B cell (primary cell): ENCODE results near the gene FHL1. TPM values are rescaled to one million over a fixed set of nuclear protein-coding genes. Genes with fewer than 3 reads are reported as not detected.

ENCODE experiments used
- ATAC-seq: fragments of 200-7000 bp; cut with Tn5 transposase; one replicate; pipeline ENCODE4 v1.10.0; 2021; ENCODE audit warnings: low read depth, mild to moderate bottlenecking, moderate number of reproducible peaks, moderate library complexity
- CTCF ChIA-PET: fragments of 350-600 bp; sonication (Branson Sonifier 250); formaldehyde crosslinking; loops from one replicate; lab custom pipeline; 2021; ENCODE audit warnings: antibody characterized with exemption, inconsistent platforms; lab: Charles Lee
- POLR2A ChIA-PET: fragments of 350-600 bp; sonication (Branson Sonifier 250); formaldehyde crosslinking; loops from one replicate; lab custom pipeline; 2021; ENCODE audit warnings: antibody characterized with exemption; lab: Charles Lee
- DNase-seq: peaks from one replicate; pipeline ENCODE4 v3.0.0; 2013
- H2AFZ ChIP-seq: 2 replicates; pipeline ENCODE4 v1.6.1; 2012; ENCODE audit warnings: mild to moderate bottlenecking, low read depth, low read length; ENCODE audit not compliant: insufficient read depth, poor library complexity, severe bottlenecking
- H3K27ac ChIP-seq, 2 donors: 1 replicate in 1 of 2; 2 replicates in 1 of 2; pipeline ENCODE4 v1.5.1; 2012 to 2013; ENCODE audit warnings: low read length in 2 of 2, mild to moderate bottlenecking in 2 of 2, moderate library complexity in 1 of 2
- H3K27me3 ChIP-seq, 4 experiments: fragments of 200-600 bp in 1 of 4; sonication (generic) in 1 of 4; replicated peaks in 1 of 4; 1 replicate in 2 of 4; 2 replicates in 2 of 4; pipeline versions ENCODE4 v1.6.1 to v1.7.0; 2013 to 2016; ENCODE audit warnings: low read length in 3 of 4, mild to moderate bottlenecking in 2 of 4, mixed read lengths in 1 of 4, moderate library complexity in 1 of 4; ENCODE audit not compliant: insufficient read depth in 4 of 4, control insufficient read depth in 3 of 4; ENCODE audit errors: control extremely low read depth in 1 of 4
- H3K36me3 ChIP-seq, 2 experiments: replicated peaks in 1 of 2; 1 replicate in 1 of 2; 2 replicates in 1 of 2; pipeline versions ENCODE4 v1.6.1 to v1.7.1; 2013; ENCODE audit warnings: low read length in 1 of 2; ENCODE audit not compliant: insufficient read depth in 2 of 2, control insufficient read depth in 1 of 2; ENCODE audit errors: control extremely low read depth in 1 of 2, extremely low read depth in 1 of 2
- H3K4me1 ChIP-seq, 2 donors: fragments of 200-600 bp in 1 of 2; sonication (generic) in 1 of 2; 1 replicate in 1 of 2; 2 replicates in 1 of 2; pipeline versions ENCODE4 v1.5.1 to v1.6.1; 2013 to 2017; ENCODE audit warnings: low read length in 2 of 2; ENCODE audit not compliant: control insufficient read depth in 2 of 2, insufficient read depth in 2 of 2
- H3K4me2 ChIP-seq: replicated peaks from 2 replicates; pipeline ENCODE3; 2012; ENCODE audit warnings: mild to moderate bottlenecking, low read depth, low read length; ENCODE audit not compliant: poor library complexity, severe bottlenecking
- H3K4me3 ChIP-seq, 5 experiments: fragments of 200-600 bp in 1 of 5; sonication (generic) in 1 of 5; 1 replicate in 3 of 5; 2 replicates in 2 of 5; pipeline versions ENCODE4 v1.5.1 to v1.7.0; 2011 to 2016; ENCODE audit warnings: low read length in 4 of 5, mild to moderate bottlenecking in 4 of 5, low read depth in 2 of 5, control low read depth in 1 of 5, moderate library complexity in 1 of 5; ENCODE audit not compliant: insufficient read depth in 1 of 5; ENCODE audit errors: control extremely low read depth in 1 of 5, extremely low read depth in 1 of 5
- H3K79me2 ChIP-seq: fragments of 200-600 bp; sonication (generic); one replicate; pipeline ENCODE4 v1.6.0; 2016; ENCODE audit warnings: low read length; ENCODE audit not compliant: control insufficient read depth, insufficient read depth
- H3K9ac ChIP-seq: fragments of 200-600 bp; sonication (generic); 2 replicates; pipeline ENCODE4 v1.6.1; 2017; ENCODE audit warnings: mild to moderate bottlenecking, low read length, moderate library complexity
- H3K9me3 ChIP-seq, 3 donors: one replicate each; pipeline versions ENCODE4 v1.6.1 to v1.7.1; 2013; ENCODE audit warnings: low read length in 2 of 3; ENCODE audit not compliant: control insufficient read depth in 2 of 3, insufficient read depth in 1 of 3; ENCODE audit errors: control extremely low read depth in 1 of 3
- H4K20me1 ChIP-seq: 2 replicates; pipeline ENCODE4 v1.6.0; 2012; ENCODE audit warnings: mild to moderate bottlenecking, low read length; ENCODE audit not compliant: insufficient read depth, control insufficient read depth, poor library complexity, severe bottlenecking
- H3K27ac Mint-ChIP-seq: one replicate; pipeline ENCODE4 v1.8.0; 2021; ENCODE audit warnings: mixed read lengths
- H3K27me3 Mint-ChIP-seq: one replicate; pipeline ENCODE4 v1.8.0; 2021; ENCODE audit warnings: mixed read lengths
- H3K4me1 Mint-ChIP-seq: one replicate; pipeline ENCODE4 v1.8.0; 2021; ENCODE audit warnings: mixed read lengths
- H3K4me3 Mint-ChIP-seq: one replicate; pipeline ENCODE4 v1.8.0; 2021; ENCODE audit warnings: mixed read lengths
- H3K9me3 Mint-ChIP-seq: one replicate; pipeline ENCODE4 v1.8.0; 2022; ENCODE audit warnings: mixed read lengths; ENCODE audit not compliant: insufficient read depth
- CTCF ChIP-seq: fragments of 200-600 bp; IDR thresholded peaks from one replicate; pipeline ENCODE4 v1.8.0; 2022; ENCODE audit warnings: antibody characterized with exemption, mild to moderate bottlenecking
- EZH2 ChIP-seq: IDR thresholded peaks from 2 replicates; pipeline ENCODE4 v1.6.1; 2012; ENCODE audit warnings: borderline replicate concordance, low read depth, mild to moderate bottlenecking, moderate library complexity, low read length; ENCODE audit not compliant: insufficient read depth, poor library complexity, severe bottlenecking
- WGBS: methylation state at CpG from one replicate; pipeline ENCODE4 v1.1.5; 2013; ENCODE audit warnings: missing lambda C conversion rate; ENCODE audit not compliant: insufficient coverage; 5-methylcytosine and 5-hydroxymethylcytosine counted together
- intact Hi-C: fragments of 100-400 bp; cut with micrococcal nuclease; formaldehyde crosslinking; loops from one replicate; pipeline ENCODE4 v1.10.0; 2022
- polyA plus RNA-seq: library from polyadenylated mRNA; depleted of rRNA; stranded (reverse); fragments of >200 nt; gene quantifications from 2 replicates; pipeline ENCODE4 v1.2.3, GENCODE V29; 2012
- total RNA-seq, 2 donors: library from RNA; stranded (reverse); fragments of 120-200 nt in 1 of 2; gene quantifications; 1 replicate in 1 of 2; 2 replicates in 1 of 2; pipeline versions ENCODE4 v1.2.3 to v1.2.4, GENCODE V29; 2013 to 2022

FHL1 gene
- total and polyA plus RNA-seq, 2 donors (not counting 1 experiment from before 2014, with no cell fraction given): 6.7 to 8.0 TPM

DNA sequence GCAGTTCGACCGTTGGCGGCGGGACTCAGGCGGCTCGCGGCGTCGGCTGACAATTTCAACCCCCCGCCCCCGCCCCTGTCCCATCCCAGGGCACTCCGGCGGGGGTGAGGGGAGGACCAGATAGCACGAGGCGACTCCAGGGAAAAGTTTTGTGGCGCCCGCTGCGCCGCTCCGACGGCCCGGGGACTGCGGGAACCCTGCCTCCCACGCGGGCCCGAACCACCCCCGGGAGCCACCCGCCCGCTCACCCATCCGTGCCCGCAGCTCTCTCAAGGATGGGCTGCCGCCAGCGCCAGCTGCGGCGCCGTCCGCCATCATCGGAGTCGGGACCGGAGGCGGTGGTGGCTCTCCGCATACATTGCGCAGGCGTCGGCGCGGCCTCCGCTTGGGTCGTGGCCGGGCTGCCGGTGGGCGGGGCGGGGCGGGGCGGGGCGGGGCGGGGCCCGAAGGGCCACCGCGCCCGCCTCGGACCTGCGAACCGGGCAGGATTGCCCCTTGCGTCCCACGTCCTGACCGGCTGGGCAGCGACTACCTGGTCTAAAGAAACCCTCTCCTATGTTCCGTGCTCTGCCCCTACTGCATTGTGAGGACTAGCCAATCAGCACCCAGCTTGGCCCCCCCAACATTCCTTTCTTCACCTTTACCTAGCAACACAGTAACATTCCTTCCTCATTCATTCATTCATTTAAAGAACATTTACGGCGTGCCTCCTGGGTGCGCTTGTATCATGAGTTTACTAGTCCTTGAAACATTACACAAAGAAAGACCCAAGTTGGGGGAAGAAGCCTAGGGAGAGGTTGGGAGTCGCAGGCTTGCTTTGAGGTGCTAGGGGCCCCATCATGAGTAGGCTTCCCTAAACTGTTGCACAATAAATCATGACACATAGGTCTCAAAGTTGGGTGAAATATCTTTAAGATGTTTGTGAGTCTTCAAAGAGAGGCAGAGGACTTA, 104.0 kb downstream of the FHL1 start, which contains the start of gene MAP7D3:
MAP7D3 (minus strand) TSS at position 360 of the 951 bp plus-strand sequence; CDS start at position 318, 42 bp downstream.
- peak; percentile 81 for DNase-seq
- H3K27ac Mint-ChIP-seq: peak within 1 kb of the TSS; percentile 89
- H3K4me2 ChIP-seq: peak within 1 kb of the TSS; percentile 72
- TF ChIP-seq CTCF: no peak
- no peak for TF ChIP-seq EZH2
- under 1% methylated on average over 39 of the region's 73 CpGs for WGBS
- peak within 1 kb of the TSS; percentile 73 for H3K9ac ChIP-seq
- peak; percentile 90 for ATAC-seq
- intact Hi-C loops: loop anchor here (2.0 to 5.0 kb wide), 4 partner anchors 23 to 279 kb away; partner anchors contain the start of genes FHL1, HTATSF1 and MMGT1
- H2AFZ ChIP-seq: peak within 1 kb of the TSS; percentile 90
- POLR2A ChIA-PET: interaction anchor here (0.6 kb wide), 1 partner anchor 18 kb away, joined by 3 read pairs; no protein-coding TSS in a partner anchor
- H3K79me2 ChIP-seq: no peaks in the 10 kb centered on the region
- H3K9me3 Mint-ChIP-seq: no peaks in the 10 kb centered on the region
- peak within 1 kb of the TSS; percentile 47 to 70 for H3K27ac ChIP-seq
- no peaks in the 10 kb centered on the region for H4K20me1 ChIP-seq
- H3K4me3 ChIP-seq: peak within 1 kb of the TSS; percentile 38 to 75 (median 67)
- H3K36me3 ChIP-seq: no peaks in the 10 kb centered on the region
- CTCF ChIA-PET: no interaction called here
- peaks cover 13% of the 10 kb centered on the region for H3K4me1 Mint-ChIP-seq
- H3K4me3 Mint-ChIP-seq: peak within 1 kb of the TSS; percentile 88
- no peaks in the 10 kb centered on the region for H3K27me3 ChIP-seq
- no peaks in the 10 kb centered on the region for H3K27me3 Mint-ChIP-seq
- H3K4me1 ChIP-seq: peaks cover 5 to 11% of the 10 kb centered on the region in 2 donors
- H3K9me3 ChIP-seq: no peaks in the 10 kb centered on the region
